HCT116 (cell line): ENCODE measurements around the gene PNMA6E. TPM values are rescaled to one million over a fixed set of nuclear protein-coding genes. Genes with fewer than 3 reads are reported as not detected.

Source experiments
- ATAC-seq: fragments of 200-7000 bp; cut with Tn5 transposase; 2 replicates; pipeline ENCODE4 v1.9.1; 2020; ENCODE audit warnings: mild to moderate bottlenecking, moderate library complexity
- BruUV-seq: library from RNA; stranded (reverse); fragments of 400-500 nt; replicated peaks from 2 replicates; lab custom pipeline; 2021; lab: Mats Ljungman, UMichigan
- CTCF ChIA-PET: fragments of 300-600 bp; sonication (Branson Sonifier 250); formaldehyde crosslinking; loops from one replicate; lab custom pipeline; 2021; ENCODE audit warnings: antibody characterized with exemption; lab: Charles Lee
- POLR2A ChIA-PET: fragments of 300-600, 350-600 bp; sonication (Branson Sonifier 250); formaldehyde crosslinking; loops from one replicate; lab custom pipeline; 2021; ENCODE audit warnings: antibody characterized with exemption; lab: Charles Lee
- RAD21 ChIA-PET, 2 experiments: fragments of 300-600 bp; sonication (Branson Sonifier 250); formaldehyde crosslinking; loops; one replicate each; lab custom pipeline; 2023; ENCODE audit warnings: low total read pairs in 2 of 2; ENCODE audit not compliant: uncharacterized antibody in 2 of 2, unreplicated experiment in 2 of 2, low non-redundant PET in 1 of 2; lab: Charles Lee
- DNase-seq: peaks from one replicate; pipeline ENCODE4 v3.0.0-alpha.2; 2010; ENCODE audit warnings: low read depth, low spot score
- H2AFZ ChIP-seq: fragments of 200-600 bp; shearing (Covaris generic), sonication (generic); 2 replicates; pipeline ENCODE4 v1.6.1; 2017; ENCODE audit warnings: low read depth, mixed run types, mixed read lengths, antibody characterized with exemption, low read length; ENCODE audit not compliant: poor library complexity, severe bottlenecking
- H3K27ac ChIP-seq: 2 replicates; pipeline ENCODE4 v1.5.1; 2012; ENCODE audit warnings: low read depth, low read length
- H3K27me3 ChIP-seq: fragments of 200-600 bp; sonication (generic); 2 replicates; pipeline ENCODE4 v1.6.1; 2016; ENCODE audit warnings: mixed run types, low read length, mixed read lengths; ENCODE audit not compliant: insufficient read depth
- H3K36me3 ChIP-seq, 2 experiments: fragments of 200-500 bp in 1 of 2; fragments of 200-600 bp in 1 of 2; sonication (Bioruptor generic) in 1 of 2; sonication (generic) in 1 of 2; 2 replicates each; pipeline versions ENCODE4 v1.5.1 to v1.6.1; 2014 to 2016; ENCODE audit warnings: low read length in 2 of 2, inconsistent platforms in 1 of 2, mixed read lengths in 1 of 2, mixed run types in 1 of 2; ENCODE audit not compliant: insufficient read depth in 2 of 2, control insufficient read depth in 1 of 2
- H3K4me1 ChIP-seq, 2 experiments: fragments of 200-600 bp in 1 of 2; sonication (generic) in 1 of 2; 2 replicates each; pipeline versions ENCODE4 v1.5.1 to v1.6.1; 2012 to 2017; ENCODE audit warnings: low read length in 2 of 2, inconsistent platforms in 1 of 2, mild to moderate bottlenecking in 1 of 2, mixed read lengths in 1 of 2, mixed run types in 1 of 2, moderate library complexity in 1 of 2; ENCODE audit not compliant: insufficient read depth in 2 of 2, control insufficient read depth in 1 of 2
- H3K4me2 ChIP-seq: fragments of 200-600 bp; sonication (generic); 2 replicates; pipeline ENCODE4 v1.6.1; 2017; ENCODE audit warnings: mixed run types, low read length, mixed read lengths
- H3K4me3 ChIP-seq, 2 experiments: fragments of 200-600 bp in 1 of 2; sonication (generic) in 1 of 2; replicated peaks in 1 of 2; 2 replicates each; pipeline ENCODE4 v1.5.1; 2011 to 2016; ENCODE audit warnings: low read length in 2 of 2, control low read depth in 1 of 2, low read depth in 1 of 2, mild to moderate bottlenecking in 1 of 2, mixed read lengths in 1 of 2, mixed run types in 1 of 2
- H3K79me2 ChIP-seq: fragments of 200-600 bp; sonication (generic); 2 replicates; pipeline ENCODE4 v1.6.1; 2017; ENCODE audit warnings: mild to moderate bottlenecking, mixed run types, low read length, moderate library complexity, mixed read lengths; ENCODE audit not compliant: insufficient read depth
- H3K9ac ChIP-seq: fragments of 200-600 bp; sonication (generic); 2 replicates; pipeline ENCODE4 v1.6.1; 2016; ENCODE audit warnings: low read length, mixed read lengths
- H3K9me2 ChIP-seq: fragments of 200-600 bp; sonication (generic), shearing (Covaris generic); 2 replicates; pipeline ENCODE4 v1.6.1; 2017; ENCODE audit warnings: mixed run types, mild to moderate bottlenecking, moderate library complexity; ENCODE audit not compliant: insufficient read depth
- H3K9me3 ChIP-seq, 2 experiments: fragments of 200-500 bp in 1 of 2; fragments of 200-600 bp in 1 of 2; sonication (Bioruptor generic) in 1 of 2; sonication (generic) in 1 of 2; 2 replicates each; pipeline ENCODE4 v1.6.1; 2014 to 2017; ENCODE audit warnings: low read length in 2 of 2, mixed read lengths in 2 of 2, inconsistent platforms in 1 of 2, low read depth in 1 of 2, mild to moderate bottlenecking in 1 of 2, mixed run types in 1 of 2, moderate library complexity in 1 of 2; ENCODE audit not compliant: control insufficient read depth in 1 of 2, insufficient read depth in 1 of 2
- H4K20me1 ChIP-seq: fragments of 200-600 bp; sonication (generic), shearing (Covaris generic); 2 replicates; pipeline ENCODE4 v1.6.1; 2017; ENCODE audit warnings: mixed run types, mild to moderate bottlenecking, moderate library complexity; ENCODE audit not compliant: insufficient read depth
- CEBPB ChIP-seq: IDR thresholded peaks from 2 replicates; pipeline ENCODE4 v1.6.1; 2012; ENCODE audit warnings: low read depth
- EZH2 ChIP-seq: fragments of 200-600 bp; sonication (generic); IDR thresholded peaks from 2 replicates; pipeline ENCODE4 v1.6.1; 2017; ENCODE audit warnings: antibody characterized with exemption, mixed run types
- EZH2phosphoT487 ChIP-seq: fragments of 200-600 bp; IDR thresholded peaks from 2 replicates; pipeline ENCODE4 v1.6.1; 2018; ENCODE audit warnings: antibody characterized with exemption, borderline replicate concordance
- JUND ChIP-seq: IDR thresholded peaks from 2 replicates; pipeline ENCODE4 v1.6.1; 2012
- POLR2A ChIP-seq: IDR thresholded peaks from 2 replicates; pipeline ENCODE4 v1.7.0; 2011; ENCODE audit warnings: borderline replicate concordance; ENCODE audit not compliant: insufficient read depth, insufficient read length; ENCODE audit errors: extremely low read depth
- RAD21 ChIP-seq: IDR thresholded peaks from 2 replicates; pipeline ENCODE4 v1.6.1; 2012; ENCODE audit warnings: low read depth, mild to moderate bottlenecking
- SIN3A ChIP-seq: IDR thresholded peaks from 2 replicates; pipeline ENCODE4 v1.6.1; 2012; ENCODE audit warnings: low read depth
- SRF ChIP-seq: IDR thresholded peaks from 2 replicates; pipeline ENCODE4 v1.6.1; 2012; ENCODE audit warnings: low read depth
- TCF7L2 ChIP-seq: IDR thresholded peaks from 2 replicates; pipeline ENCODE4 v1.7.0; 2011; ENCODE audit warnings: borderline replicate concordance, inconsistent platforms; ENCODE audit not compliant: insufficient read depth, insufficient read length; ENCODE audit errors: extremely low read depth
- YY1 ChIP-seq: IDR thresholded peaks from 2 replicates; pipeline ENCODE4 v1.6.1; 2011; ENCODE audit warnings: low read length, low read depth, moderate library complexity, mild to moderate bottlenecking; ENCODE audit not compliant: insufficient replicate concordance; ENCODE audit errors: extremely low read depth
- ZFX ChIP-seq: fragments of 450-650 bp; IDR thresholded peaks from 2 replicates; pipeline ENCODE4 v1.6.1; 2017
- ZNF274 ChIP-seq: fragments of 200-500 bp; sonication (Bioruptor generic); IDR thresholded peaks from 2 replicates; pipeline ENCODE4 v1.6.1; 2014; ENCODE audit warnings: mild to moderate bottlenecking, low read depth, low read length, inconsistent platforms
- intact Hi-C: fragments of 100-400 bp; cut with micrococcal nuclease; formaldehyde crosslinking; loops from 2 replicates; pipeline ENCODE4 v1.10.0; 2022
- total RNA-seq: library from RNA; stranded (reverse); gene quantifications from one replicate; pipeline ENCODE4 v1.2.1, GENCODE V29; 2021; ENCODE audit not compliant: unreplicated experiment
- TF ChIP-seq, protein P1 (sequence below): IDR thresholded peaks from 2 replicates; pipeline ENCODE4 v1.6.1; 2012; ENCODE audit warnings: low read depth
- TF ChIP-seq, protein P2 (sequence below): IDR thresholded peaks from 2 replicates; pipeline ENCODE4 v1.6.1; 2012
- TF ChIP-seq, protein P3 (sequence below): IDR thresholded peaks from 2 replicates; pipeline ENCODE4 v1.6.1; 2012

Gene PNMA6E
- total RNA-seq, 1 experiment from 2014 or later, result not detected

DNA sequence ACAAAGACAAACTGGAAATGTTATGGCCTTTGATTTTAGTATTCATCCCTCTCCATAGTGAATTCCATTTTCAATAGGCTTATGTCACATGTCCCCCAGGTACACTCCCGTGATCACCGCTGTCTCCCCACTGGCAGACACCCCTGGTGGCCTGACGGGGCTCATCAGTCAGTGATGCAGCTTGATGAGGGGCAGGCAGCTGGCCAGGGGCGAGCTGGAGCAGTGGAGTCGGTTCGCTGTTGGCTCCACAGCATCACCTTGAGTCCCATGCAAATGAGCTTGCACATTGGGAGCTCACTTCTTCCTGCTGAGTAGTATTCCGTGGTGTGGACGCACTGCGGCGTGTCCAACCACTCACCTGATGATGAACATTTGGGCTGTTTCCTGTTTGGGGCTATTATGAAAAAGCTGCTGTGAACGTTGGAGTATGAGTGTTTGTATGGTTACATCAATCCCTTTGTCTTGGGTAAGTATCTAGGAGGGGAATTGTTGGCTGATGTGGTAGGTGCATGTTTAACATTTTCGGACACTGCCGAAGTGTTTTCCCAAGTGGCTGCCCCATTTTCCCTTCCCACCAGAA is 39.5 kb upstream of the PNMA6E start (continued):
- TF ChIP-seq, protein P1, sequence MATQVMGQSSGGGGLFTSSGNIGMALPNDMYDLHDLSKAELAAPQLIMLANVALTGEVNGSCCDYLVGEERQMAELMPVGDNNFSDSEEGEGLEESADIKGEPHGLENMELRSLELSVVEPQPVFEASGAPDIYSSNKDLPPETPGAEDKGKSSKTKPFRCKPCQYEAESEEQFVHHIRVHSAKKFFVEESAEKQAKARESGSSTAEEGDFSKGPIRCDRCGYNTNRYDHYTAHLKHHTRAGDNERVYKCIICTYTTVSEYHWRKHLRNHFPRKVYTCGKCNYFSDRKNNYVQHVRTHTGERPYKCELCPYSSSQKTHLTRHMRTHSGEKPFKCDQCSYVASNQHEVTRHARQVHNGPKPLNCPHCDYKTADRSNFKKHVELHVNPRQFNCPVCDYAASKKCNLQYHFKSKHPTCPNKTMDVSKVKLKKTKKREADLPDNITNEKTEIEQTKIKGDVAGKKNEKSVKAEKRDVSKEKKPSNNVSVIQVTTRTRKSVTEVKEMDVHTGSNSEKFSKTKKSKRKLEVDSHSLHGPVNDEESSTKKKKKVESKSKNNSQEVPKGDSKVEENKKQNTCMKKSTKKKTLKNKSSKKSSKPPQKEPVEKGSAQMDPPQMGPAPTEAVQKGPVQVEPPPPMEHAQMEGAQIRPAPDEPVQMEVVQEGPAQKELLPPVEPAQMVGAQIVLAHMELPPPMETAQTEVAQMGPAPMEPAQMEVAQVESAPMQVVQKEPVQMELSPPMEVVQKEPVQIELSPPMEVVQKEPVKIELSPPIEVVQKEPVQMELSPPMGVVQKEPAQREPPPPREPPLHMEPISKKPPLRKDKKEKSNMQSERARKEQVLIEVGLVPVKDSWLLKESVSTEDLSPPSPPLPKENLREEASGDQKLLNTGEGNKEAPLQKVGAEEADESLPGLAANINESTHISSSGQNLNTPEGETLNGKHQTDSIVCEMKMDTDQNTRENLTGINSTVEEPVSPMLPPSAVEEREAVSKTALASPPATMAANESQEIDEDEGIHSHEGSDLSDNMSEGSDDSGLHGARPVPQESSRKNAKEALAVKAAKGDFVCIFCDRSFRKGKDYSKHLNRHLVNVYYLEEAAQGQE, result no peak
- TF ChIP-seq JUND (no peak), ZNF274 (no peak)
- TF ChIP-seq, protein P2, sequence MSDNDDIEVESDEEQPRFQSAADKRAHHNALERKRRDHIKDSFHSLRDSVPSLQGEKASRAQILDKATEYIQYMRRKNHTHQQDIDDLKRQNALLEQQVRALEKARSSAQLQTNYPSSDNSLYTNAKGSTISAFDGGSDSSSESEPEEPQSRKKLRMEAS, result no peak

DNA sequence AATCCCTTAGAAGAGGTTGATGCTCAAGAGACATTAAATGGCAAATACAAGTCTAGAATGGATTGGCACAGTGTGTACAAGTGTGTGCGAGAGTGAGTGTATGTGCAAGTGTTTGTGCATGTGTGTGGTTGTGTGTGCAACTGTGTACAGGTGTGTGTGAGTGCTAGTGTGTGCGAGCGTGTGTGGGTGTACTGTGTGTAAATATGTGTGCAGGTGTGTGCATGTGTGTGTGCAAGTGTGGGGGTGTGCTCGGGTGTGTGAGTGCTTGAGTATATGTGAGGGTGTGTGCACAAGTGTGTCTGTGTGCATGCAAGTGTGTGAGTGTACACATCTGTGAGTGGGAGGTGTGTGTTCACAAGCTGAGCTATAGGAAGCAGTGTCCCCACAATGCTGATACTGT is 38.8 kb upstream of the PNMA6E start:
- Histone ChIP-seq H3K4me3 (no peak overlapping the region), H3K27ac (no peak overlapping the region), H3K4me2 (no peak overlapping the region), H2AFZ (no peak overlapping the region), H3K27me3 (no peaks in the 10 kb centered on the region), H3K36me3 (no peaks in the 10 kb centered on the region), H3K4me1 (peaks cover 0 to 7% of the 10 kb centered on the region in 2 experiments; a peak in 1 of 4 replicates), H4K20me1 (no peaks in the 10 kb centered on the region), H3K9me3 (no peaks in the 10 kb centered on the region), H3K79me2 (no peaks in the 10 kb centered on the region), H3K9ac (no peak overlapping the region), H3K9me2 (no peaks in the 10 kb centered on the region)
- DNase-seq (no peak), ATAC-seq (no peak)
- CTCF ChIA-PET, result no interaction called here
- no TSS peak for BruUV-seq
- RAD21 ChIA-PET, result no interaction called here
- intact Hi-C loops, result no loop called here
- no peak for TF ChIP-seq SIN3A
- TF ChIP-seq EZH2phosphoT487, result no peak
- TF ChIP-seq, protein P3, sequence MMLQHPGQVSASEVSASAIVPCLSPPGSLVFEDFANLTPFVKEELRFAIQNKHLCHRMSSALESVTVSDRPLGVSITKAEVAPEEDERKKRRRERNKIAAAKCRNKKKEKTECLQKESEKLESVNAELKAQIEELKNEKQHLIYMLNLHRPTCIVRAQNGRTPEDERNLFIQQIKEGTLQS, result no peak
- TF ChIP-seq, protein P1, result no peak
- no peak for TF ChIP-seq ZFX
- TF ChIP-seq SRF, result no peak
- no peak for TF ChIP-seq JUND
- no peak for TF ChIP-seq RAD21
- no peak for TF ChIP-seq CEBPB
- no peak for TF ChIP-seq POLR2A
- no peak for TF ChIP-seq EZH2
- TF ChIP-seq YY1, result no peak
- TF ChIP-seq TCF7L2, result no peak
- no peak for TF ChIP-seq ZNF274
- POLR2A ChIA-PET, result no interaction called here
